Thyroid gland (tissue), 4 donors: Measurements from ENCODE around the gene GNPDA1.

Source experiments
- CTCF ChIP-seq, 6 experiments: fragments of 200-600 bp in 3 of 6; fragments of 450-650 bp in 3 of 6; sonication (generic) in 3 of 6; IDR thresholded peaks; one replicate each; pipeline ENCODE4 v1.5.1; 2016 to 2019; ENCODE audit warnings: antibody characterized with exemption in 6 of 6, mild to moderate bottlenecking in 2 of 6, inconsistent platforms in 1 of 6, moderate library complexity in 1 of 6
- POLR2A ChIP-seq, 2 donors: fragments of 450-650 bp; IDR thresholded peaks; one replicate each; pipeline ENCODE4 v1.6.1; 2017; ENCODE audit warnings: antibody characterized with exemption in 2 of 2, mild to moderate bottlenecking in 2 of 2, moderate library complexity in 1 of 2

GRCh38 chr5:142006363-142007236, 6.2 kb downstream of the GNPDA1 start:
- no peak for TF ChIP-seq POLR2A (IDR thresholded peaks at IDR 0.05)
- TF ChIP-seq CTCF (IDR thresholded peaks at IDR 0.05): no peak
